Measurements from ENCODE around the gene MAN1A2. TPM values are rescaled to one million over a fixed set of nuclear protein-coding genes. Genes with fewer than 3 reads are reported as not detected.

The MAN1A2 gene
- total and polyA plus RNA-seq, 4 donors: 6.4 to 56.3 (median 25.3) TPM

DNA sequence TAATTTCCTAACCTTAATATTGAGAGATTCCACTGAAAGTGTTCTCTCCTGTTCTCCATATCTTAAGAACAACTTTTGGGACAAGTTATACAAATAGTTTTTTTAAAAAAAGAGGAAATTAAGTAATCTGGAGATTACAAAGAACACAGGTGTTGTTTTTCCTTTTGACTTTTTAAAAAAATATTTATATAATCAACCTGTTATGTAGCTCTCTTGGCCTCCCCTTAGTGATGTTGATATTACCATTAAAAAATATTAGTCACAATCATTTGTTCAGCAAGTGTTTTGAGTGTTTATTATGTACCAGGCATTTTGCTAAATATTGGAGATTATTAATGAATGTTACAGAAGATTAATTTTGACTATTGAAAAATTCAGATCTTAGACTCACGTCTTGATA is 8.1 kb downstream of the MAN1A2 start:
- DNase-seq (no peak), ATAC-seq (ENCODE audit: insufficient read depth, low FRiP score) (no peak)
- 93 to 97% methylated on average over 1 of the region's 1 CpG for WGBS, 2 donors
- Histone ChIP-seq H3K27me3 (ENCODE audit: control insufficient read depth in 3 of 3, insufficient read depth in 3 of 3, low read length in 2 of 3) (no peaks in the 10 kb centered on the region), H3K9ac (ENCODE audit: insufficient read depth in 1 of 2, low read length in 2 of 2) (no peak overlapping the region), H3K4me1 (ENCODE audit: control insufficient read depth in 5 of 5, insufficient read depth in 5 of 5, low read length in 5 of 5) (peaks cover 0 to 13% (median 0%) of the 10 kb centered on the region in 5 donors), H3K36me3 (ENCODE audit: control insufficient read depth in 4 of 4, insufficient read depth in 4 of 4, low read length in 4 of 4) (no peaks in the 10 kb centered on the region), H3K4me3 (no peak overlapping the region), H3K27ac (ENCODE audit: low read depth in 1 of 2, low read length in 1 of 2) (no peak overlapping the region), H3K9me3 (ENCODE audit: control insufficient read depth in 4 of 4, insufficient read depth in 3 of 4, low read length in 3 of 4) (no peaks in the 10 kb centered on the region)
- TF ChIP-seq, protein P1, sequence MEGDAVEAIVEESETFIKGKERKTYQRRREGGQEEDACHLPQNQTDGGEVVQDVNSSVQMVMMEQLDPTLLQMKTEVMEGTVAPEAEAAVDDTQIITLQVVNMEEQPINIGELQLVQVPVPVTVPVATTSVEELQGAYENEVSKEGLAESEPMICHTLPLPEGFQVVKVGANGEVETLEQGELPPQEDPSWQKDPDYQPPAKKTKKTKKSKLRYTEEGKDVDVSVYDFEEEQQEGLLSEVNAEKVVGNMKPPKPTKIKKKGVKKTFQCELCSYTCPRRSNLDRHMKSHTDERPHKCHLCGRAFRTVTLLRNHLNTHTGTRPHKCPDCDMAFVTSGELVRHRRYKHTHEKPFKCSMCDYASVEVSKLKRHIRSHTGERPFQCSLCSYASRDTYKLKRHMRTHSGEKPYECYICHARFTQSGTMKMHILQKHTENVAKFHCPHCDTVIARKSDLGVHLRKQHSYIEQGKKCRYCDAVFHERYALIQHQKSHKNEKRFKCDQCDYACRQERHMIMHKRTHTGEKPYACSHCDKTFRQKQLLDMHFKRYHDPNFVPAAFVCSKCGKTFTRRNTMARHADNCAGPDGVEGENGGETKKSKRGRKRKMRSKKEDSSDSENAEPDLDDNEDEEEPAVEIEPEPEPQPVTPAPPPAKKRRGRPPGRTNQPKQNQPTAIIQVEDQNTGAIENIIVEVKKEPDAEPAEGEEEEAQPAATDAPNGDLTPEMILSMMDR (IDR thresholded peaks at IDR 0.05; ENCODE audit: control extremely low read depth, extremely low read depth): no peak

DNA sequence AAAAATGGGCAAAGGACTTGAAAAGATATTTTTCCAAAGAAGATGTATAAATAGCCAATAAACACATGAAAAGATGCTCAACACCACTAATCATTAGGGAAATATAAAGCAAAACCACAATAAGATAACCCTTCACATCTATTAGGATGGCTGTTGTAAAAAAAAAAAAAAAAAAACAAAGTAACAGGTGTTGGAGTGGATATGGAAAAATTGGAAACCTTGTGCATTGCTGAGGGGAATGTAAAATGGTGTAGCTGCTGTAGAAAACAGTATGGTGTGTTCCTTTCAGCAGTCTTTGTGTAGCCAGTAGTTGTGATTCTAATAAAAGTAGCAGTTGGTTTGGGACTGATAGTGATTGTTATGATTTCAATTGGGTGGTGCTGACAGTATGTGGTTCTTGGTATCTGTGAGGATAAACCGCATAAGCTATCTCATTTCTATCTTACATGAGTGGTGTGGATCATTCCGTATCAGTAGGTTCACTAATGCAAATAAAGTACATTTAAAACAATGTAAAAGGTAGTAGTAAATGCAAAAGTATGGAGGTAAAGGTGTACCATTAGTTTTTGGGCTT is 19.9 kb downstream of the MAN1A2 start:
- WGBS, 2 donors: 94 to 96% methylated on average over 2 of the region's 2 CpGs
- H3K4me1 ChIP-seq (ENCODE audit: control insufficient read depth in 5 of 5, insufficient read depth in 5 of 5, low read length in 5 of 5): peaks cover 0 to 18% (median 0%) of the 10 kb centered on the region in 5 donors
- no peak for DNase-seq
- no peak overlapping the region for H3K9ac ChIP-seq (ENCODE audit: insufficient read depth in 1 of 2, low read length in 2 of 2)
- H3K27ac ChIP-seq (ENCODE audit: low read depth in 1 of 2, low read length in 1 of 2): no peak overlapping the region
- no peaks in the 10 kb centered on the region for H3K27me3 ChIP-seq (ENCODE audit: control insufficient read depth in 3 of 3, insufficient read depth in 3 of 3, low read length in 2 of 3)
- H3K4me3 ChIP-seq: no peak overlapping the region
- ATAC-seq (ENCODE audit: insufficient read depth, low FRiP score): no peak
- H3K9me3 ChIP-seq (ENCODE audit: control insufficient read depth in 4 of 4, insufficient read depth in 3 of 4, low read length in 3 of 4): no peaks in the 10 kb centered on the region
- TF ChIP-seq, protein P1 (IDR thresholded peaks at IDR 0.05; ENCODE audit: control extremely low read depth, extremely low read depth): no peak
- no peaks in the 10 kb centered on the region for H3K36me3 ChIP-seq (ENCODE audit: control insufficient read depth in 4 of 4, insufficient read depth in 4 of 4, low read length in 4 of 4)

DNA sequence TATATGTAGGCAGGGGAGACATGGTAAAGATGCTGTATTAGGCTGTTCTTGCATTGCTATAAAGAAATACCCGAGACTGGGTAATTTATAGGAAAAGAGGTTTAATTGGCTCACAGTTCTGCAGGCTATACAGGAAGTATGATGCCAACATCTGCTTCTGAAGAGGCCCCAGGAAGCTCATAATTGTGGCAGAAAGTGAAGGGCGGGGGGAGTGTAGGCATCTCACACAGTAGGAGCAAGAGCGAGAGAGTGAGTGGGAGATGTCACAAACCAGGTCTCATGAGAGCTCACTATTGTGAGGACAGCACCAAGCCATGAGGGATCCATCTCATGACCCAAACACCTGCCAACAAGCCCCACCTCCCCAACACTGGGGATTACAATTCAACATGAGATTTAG is 21.1 kb downstream of the MAN1A2 start:
- DNase-seq: no peak
- H3K27me3 ChIP-seq (ENCODE audit: control insufficient read depth in 3 of 3, insufficient read depth in 3 of 3, low read length in 2 of 3): no peaks in the 10 kb centered on the region
- TF ChIP-seq, protein P1 (IDR thresholded peaks at IDR 0.05; ENCODE audit: control extremely low read depth, extremely low read depth): no peak
- no peak overlapping the region for H3K27ac ChIP-seq (ENCODE audit: low read depth in 1 of 2, low read length in 1 of 2)
- no peaks in the 10 kb centered on the region for H3K36me3 ChIP-seq (ENCODE audit: control insufficient read depth in 4 of 4, insufficient read depth in 4 of 4, low read length in 4 of 4)
- 78 to 86% methylated on average over 3 of the region's 3 CpGs for WGBS, 2 donors
- no peaks in the 10 kb centered on the region for H3K9me3 ChIP-seq (ENCODE audit: control insufficient read depth in 4 of 4, insufficient read depth in 3 of 4, low read length in 3 of 4)
- no peak overlapping the region for H3K9ac ChIP-seq (ENCODE audit: insufficient read depth in 1 of 2, low read length in 2 of 2)
- H3K4me3 ChIP-seq: no peak overlapping the region
- peaks cover 0 to 18% (median 0%) of the 10 kb centered on the region in 5 donors for H3K4me1 ChIP-seq (ENCODE audit: control insufficient read depth in 5 of 5, insufficient read depth in 5 of 5, low read length in 5 of 5)
- ATAC-seq (ENCODE audit: insufficient read depth, low FRiP score): no peak

DNA sequence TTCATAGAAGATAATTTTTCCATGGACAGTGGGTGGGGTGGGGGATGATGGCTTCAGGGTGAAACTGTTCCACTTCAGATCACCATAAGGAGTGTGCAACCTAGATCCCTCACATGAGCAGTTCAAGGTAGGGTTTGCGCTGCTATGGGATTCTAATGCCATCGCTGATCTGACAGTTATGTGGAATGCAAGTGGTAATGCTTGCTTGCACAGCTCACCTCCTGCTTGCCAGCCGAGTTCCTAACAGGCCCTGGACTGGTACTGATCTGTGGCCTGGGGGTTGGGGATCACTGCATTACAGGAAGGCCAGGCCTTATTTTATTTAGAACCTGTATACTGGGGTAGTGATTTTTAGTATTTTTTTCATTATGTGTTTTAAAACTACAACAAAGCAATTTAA is 22.0 kb downstream of the MAN1A2 start:
- Histone ChIP-seq H3K36me3 (ENCODE audit: control insufficient read depth in 4 of 4, insufficient read depth in 4 of 4, low read length in 4 of 4) (no peaks in the 10 kb centered on the region), H3K4me1 (ENCODE audit: control insufficient read depth in 5 of 5, insufficient read depth in 5 of 5, low read length in 5 of 5) (peaks cover 0 to 18% (median 0%) of the 10 kb centered on the region in 5 donors), H3K9me3 (ENCODE audit: control insufficient read depth in 4 of 4, insufficient read depth in 3 of 4, low read length in 3 of 4) (no peaks in the 10 kb centered on the region), H3K27me3 (ENCODE audit: control insufficient read depth in 3 of 3, insufficient read depth in 3 of 3, low read length in 2 of 3) (no peaks in the 10 kb centered on the region), H3K9ac (ENCODE audit: insufficient read depth in 1 of 2, low read length in 2 of 2) (no peak overlapping the region), H3K4me3 (no peak overlapping the region), H3K27ac (ENCODE audit: low read depth in 1 of 2, low read length in 1 of 2) (no peak overlapping the region)
- DNase-seq (no peak), ATAC-seq (ENCODE audit: insufficient read depth, low FRiP score) (no peak)
- TF ChIP-seq, protein P1 (IDR thresholded peaks at IDR 0.05; ENCODE audit: control extremely low read depth, extremely low read depth): no peak
- WGBS, 2 donors: 90 to 92% methylated on average over 3 of the region's 3 CpGs

Data from lung (tissue), 12 donors.